HepG2 (cell line): ENCODE data around the gene SCAPER. TPM values are rescaled to one million over a fixed set of nuclear protein-coding genes. Genes with fewer than 3 reads are reported as not detected.

ENCODE experiments used
- ARNTL ChIP-seq: sonication (generic); formaldehyde crosslinking; IDR thresholded peaks from 2 replicates; pipeline ENCODE4 v1.4.0; 2020; ENCODE audit warnings: mild to moderate bottlenecking, missing genetic modification reagents
- ATF4 ChIP-seq, 2 experiments: fragments of 450-650 bp in 1 of 2; sonication (generic) in 1 of 2; formaldehyde crosslinking; IDR thresholded peaks; 2 replicates each; pipeline versions ENCODE4 v1.5.0 to v1.8.0; 2020 to 2022; ENCODE audit warnings: mild to moderate bottlenecking in 1 of 2, missing genetic modification reagents in 1 of 2
- CCAR2 ChIP-seq: fragments of 200-400 bp; formaldehyde crosslinking; optimal IDR thresholded peaks from 2 replicates; pipeline ENCODE3; 2018; ENCODE audit warnings: low read depth, mild to moderate bottlenecking, low read length, moderate library complexity
- GTF2F1 ChIP-seq: fragments of 150-350 bp; IDR thresholded peaks from 2 replicates; pipeline ENCODE4 v1.6.1; 2014; ENCODE audit warnings: low read length
- IRF2 ChIP-seq: IDR thresholded peaks from 2 replicates; pipeline ENCODE4 v1.6.1; 2018; ENCODE audit warnings: missing genetic modification reagents, missing compliant biosample characterization
- RXRA ChIP-seq: sonication (generic); formaldehyde crosslinking; IDR thresholded peaks from 2 replicates; pipeline ENCODE4 v1.5.1; 2020; ENCODE audit warnings: missing genetic modification reagents
- ZBTB49 ChIP-seq: sonication (generic); formaldehyde crosslinking; IDR thresholded peaks from 2 replicates; pipeline ENCODE4 v1.4.0; 2020; ENCODE audit warnings: missing genetic modification reagents, borderline replicate concordance
- ZFP41 ChIP-seq: sonication (generic); formaldehyde crosslinking; IDR thresholded peaks from 2 replicates; pipeline ENCODE4 v1.4.0; 2020; ENCODE audit warnings: mild to moderate bottlenecking, missing genetic modification reagents, borderline replicate concordance
- ZFP82 ChIP-seq: sonication (generic); formaldehyde crosslinking; IDR thresholded peaks from 2 replicates; pipeline ENCODE4 v1.5.1; 2020; ENCODE audit warnings: mild to moderate bottlenecking, missing genetic modification reagents, borderline replicate concordance
- ZNF777 ChIP-seq: sonication (generic); formaldehyde crosslinking; IDR thresholded peaks from 2 replicates; pipeline ENCODE4 v1.4.0; 2020; ENCODE audit warnings: missing genetic modification reagents
- ZSCAN5A ChIP-seq: sonication (generic); formaldehyde crosslinking; IDR thresholded peaks from 2 replicates; pipeline ENCODE4 v1.8.0; 2022; ENCODE audit warnings: mild to moderate bottlenecking, missing genetic modification reagents, borderline replicate concordance
- polyA plus RNA-seq, 8 experiments: library from polyadenylated mRNA; depleted of rRNA in 3 of 8; stranded (reverse) in 7 of 8; unstranded in 1 of 8; fragments of >200 nt; fragmentation: Illumina TruSeq in 4 of 8; extraction: Trizol in 4 of 8; gene quantifications; 2 replicates each; pipeline versions ENCODE4 v1.2.1 to v1.2.3, GENCODE V29; 2011 to 2016; ENCODE audit warnings: low read depth in 4 of 8, missing spikeins in 1 of 8, mixed read lengths in 1 of 8; ENCODE audit not compliant: insufficient read depth in 1 of 8
- total RNA-seq, 5 experiments: library from RNA; depleted of rRNA; stranded (reverse); fragments of >200 nt; fragmentation: Illumina TruSeq; extraction: Trizol; gene quantifications; 2 replicates each; pipeline ENCODE4 v1.2.3, GENCODE V29; 2016; ENCODE audit warnings: low read depth in 1 of 5
- TF ChIP-seq, protein P1 (sequence below): sonication (generic); formaldehyde crosslinking; IDR thresholded peaks from 2 replicates; pipeline ENCODE4 v1.4.0; 2020; ENCODE audit warnings: missing genetic modification reagents, borderline replicate concordance
- TF ChIP-seq, protein P2 (sequence below): IDR thresholded peaks from 2 replicates; pipeline ENCODE4 v1.6.1; 2016; ENCODE audit warnings: mild to moderate bottlenecking
- TF ChIP-seq, protein P3 (sequence below): sonication (generic); formaldehyde crosslinking; IDR thresholded peaks from 2 replicates; pipeline ENCODE4 v1.5.0; 2020; ENCODE audit warnings: mild to moderate bottlenecking, missing genetic modification reagents

SCAPER gene
- total and polyA plus RNA-seq, 2 of the 13 experiments (the other 11 are each of a cell fraction or from before 2014, with no cell fraction given), result 4.3 to 10.5 TPM

- TF ChIP-seq, protein P1, sequence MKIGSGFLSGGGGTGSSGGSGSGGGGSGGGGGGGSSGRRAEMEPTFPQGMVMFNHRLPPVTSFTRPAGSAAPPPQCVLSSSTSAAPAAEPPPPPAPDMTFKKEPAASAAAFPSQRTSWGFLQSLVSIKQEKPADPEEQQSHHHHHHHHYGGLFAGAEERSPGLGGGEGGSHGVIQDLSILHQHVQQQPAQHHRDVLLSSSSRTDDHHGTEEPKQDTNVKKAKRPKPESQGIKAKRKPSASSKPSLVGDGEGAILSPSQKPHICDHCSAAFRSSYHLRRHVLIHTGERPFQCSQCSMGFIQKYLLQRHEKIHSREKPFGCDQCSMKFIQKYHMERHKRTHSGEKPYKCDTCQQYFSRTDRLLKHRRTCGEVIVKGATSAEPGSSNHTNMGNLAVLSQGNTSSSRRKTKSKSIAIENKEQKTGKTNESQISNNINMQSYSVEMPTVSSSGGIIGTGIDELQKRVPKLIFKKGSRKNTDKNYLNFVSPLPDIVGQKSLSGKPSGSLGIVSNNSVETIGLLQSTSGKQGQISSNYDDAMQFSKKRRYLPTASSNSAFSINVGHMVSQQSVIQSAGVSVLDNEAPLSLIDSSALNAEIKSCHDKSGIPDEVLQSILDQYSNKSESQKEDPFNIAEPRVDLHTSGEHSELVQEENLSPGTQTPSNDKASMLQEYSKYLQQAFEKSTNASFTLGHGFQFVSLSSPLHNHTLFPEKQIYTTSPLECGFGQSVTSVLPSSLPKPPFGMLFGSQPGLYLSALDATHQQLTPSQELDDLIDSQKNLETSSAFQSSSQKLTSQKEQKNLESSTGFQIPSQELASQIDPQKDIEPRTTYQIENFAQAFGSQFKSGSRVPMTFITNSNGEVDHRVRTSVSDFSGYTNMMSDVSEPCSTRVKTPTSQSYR (CRISPR knock-in tag), result peak; percentile 25; the same call in 1 of the 2 replicates
- TF ChIP-seq GTF2F1 (no peak), ZBTB49 (CRISPR knock-in tag) (no peak), ZSCAN5A (CRISPR knock-in tag) (no peak), ZNF777 (CRISPR knock-in tag) (peak; percentile 76; the same call in 1 of the 2 replicates), IRF2 (CRISPR knock-in tag) (peak; percentile 33; the same call in 1 of the 2 replicates), CCAR2 (no peak), ZFP82 (CRISPR knock-in tag) (peak; percentile 71; the same call in 1 of the 2 replicates), ATF4 (CRISPR knock-in tag; IDR thresholded peaks at IDR 0.05) (no peak; a peak in 1 of 4 replicates), RXRA (CRISPR knock-in tag) (peak; percentile 69; the same call in 1 of the 2 replicates), ARNTL (CRISPR knock-in tag) (peak; percentile 68; the same call in 1 of the 2 replicates), ZFP41 (CRISPR knock-in tag) (peak; percentile 94; the same call in 1 of the 2 replicates)
- TF ChIP-seq, protein P2, sequence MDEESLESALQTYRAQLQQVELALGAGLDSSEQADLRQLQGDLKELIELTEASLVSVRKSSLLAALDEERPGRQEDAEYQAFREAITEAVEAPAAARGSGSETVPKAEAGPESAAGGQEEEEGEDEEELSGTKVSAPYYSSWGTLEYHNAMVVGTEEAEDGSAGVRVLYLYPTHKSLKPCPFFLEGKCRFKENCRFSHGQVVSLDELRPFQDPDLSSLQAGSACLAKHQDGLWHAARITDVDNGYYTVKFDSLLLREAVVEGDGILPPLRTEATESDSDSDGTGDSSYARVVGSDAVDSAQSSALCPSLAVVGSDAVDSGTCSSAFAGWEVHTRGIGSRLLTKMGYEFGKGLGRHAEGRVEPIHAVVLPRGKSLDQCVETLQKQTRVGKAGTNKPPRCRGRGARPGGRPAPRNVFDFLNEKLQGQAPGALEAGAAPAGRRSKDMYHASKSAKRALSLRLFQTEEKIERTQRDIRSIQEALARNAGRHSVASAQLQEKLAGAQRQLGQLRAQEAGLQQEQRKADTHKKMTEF (CRISPR knock-in tag), result peak; percentile 62; the same call in 1 of the 2 replicates
- TF ChIP-seq, protein P3, sequence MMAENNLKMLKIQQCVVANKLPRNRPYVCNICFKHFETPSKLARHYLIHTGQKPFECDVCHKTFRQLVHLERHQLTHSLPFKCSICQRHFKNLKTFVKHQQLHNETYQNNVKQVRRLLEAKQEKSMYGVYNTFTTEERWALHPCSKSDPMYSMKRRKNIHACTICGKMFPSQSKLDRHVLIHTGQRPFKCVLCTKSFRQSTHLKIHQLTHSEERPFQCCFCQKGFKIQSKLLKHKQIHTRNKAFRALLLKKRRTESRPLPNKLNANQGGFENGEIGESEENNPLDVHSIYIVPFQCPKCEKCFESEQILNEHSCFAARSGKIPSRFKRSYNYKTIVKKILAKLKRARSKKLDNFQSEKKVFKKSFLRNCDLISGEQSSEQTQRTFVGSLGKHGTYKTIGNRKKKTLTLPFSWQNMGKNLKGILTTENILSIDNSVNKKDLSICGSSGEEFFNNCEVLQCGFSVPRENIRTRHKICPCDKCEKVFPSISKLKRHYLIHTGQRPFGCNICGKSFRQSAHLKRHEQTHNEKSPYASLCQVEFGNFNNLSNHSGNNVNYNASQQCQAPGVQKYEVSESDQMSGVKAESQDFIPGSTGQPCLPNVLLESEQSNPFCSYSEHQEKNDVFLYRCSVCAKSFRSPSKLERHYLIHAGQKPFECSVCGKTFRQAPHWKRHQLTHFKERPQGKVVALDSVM (CRISPR knock-in tag), result peak; percentile 73
Observed at GRCh38 chr15:76905013-76905839, at the start of gene SCAPER (continued).
